NCI-H1417 treated with DMSO at 0.1 percent for 48 hours (cell line): ENCODE measurements around the gene FBH1.
"Not testable (repeated sequence)": the region's sequence is repeated elsewhere in the genome, so short reads cannot be mapped to it uniquely, and the experiment has no call there.

Experiments
- DNase-seq: peaks from one replicate; lab custom pipeline; 2025; lab: John Stamatoyannopoulos, UW

FBH1 gene

DNA sequence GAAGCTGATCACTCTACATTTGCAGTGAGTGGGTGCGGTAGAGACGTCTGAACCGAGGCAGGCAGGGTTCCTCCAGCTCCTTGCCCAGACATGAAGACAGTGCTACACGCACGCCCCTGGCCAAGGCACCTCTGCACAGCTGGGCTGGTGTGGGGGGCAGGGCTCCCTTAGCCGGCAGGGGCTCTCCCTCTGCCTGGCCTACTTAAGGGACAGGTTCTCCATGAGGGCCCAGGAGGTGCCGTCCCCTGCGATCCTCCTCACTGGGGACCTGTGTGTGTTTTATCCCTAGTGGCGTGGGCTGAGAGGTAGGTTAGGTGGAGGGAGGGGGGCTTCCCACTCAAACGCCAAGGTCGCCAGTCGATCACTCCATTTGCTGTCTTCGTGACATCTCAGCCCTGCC, 52.0 kb downstream of the FBH1 start:
- DNase-seq, result no peak

DNA sequence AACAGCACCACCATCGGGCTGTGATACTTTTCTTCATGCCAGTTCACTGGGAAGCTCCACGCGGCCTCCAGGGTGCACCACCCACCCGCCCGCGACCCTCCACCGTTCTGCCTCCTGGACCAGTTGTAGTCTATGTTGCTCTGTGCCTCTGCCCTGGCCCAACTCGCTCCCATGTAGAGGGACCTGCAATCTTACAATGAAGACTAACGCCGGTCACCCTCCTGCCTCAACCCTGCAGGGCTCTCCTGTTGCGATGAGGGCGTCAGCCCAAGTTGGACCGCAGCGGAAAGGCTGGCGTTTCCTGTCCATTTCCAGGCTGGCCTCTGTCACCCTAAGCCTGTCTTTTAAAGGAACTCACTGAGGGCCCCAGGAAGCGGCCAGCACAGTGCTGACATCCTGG, 52.4 kb downstream of the FBH1 start:
- DNase-seq, result no peak

DNA sequence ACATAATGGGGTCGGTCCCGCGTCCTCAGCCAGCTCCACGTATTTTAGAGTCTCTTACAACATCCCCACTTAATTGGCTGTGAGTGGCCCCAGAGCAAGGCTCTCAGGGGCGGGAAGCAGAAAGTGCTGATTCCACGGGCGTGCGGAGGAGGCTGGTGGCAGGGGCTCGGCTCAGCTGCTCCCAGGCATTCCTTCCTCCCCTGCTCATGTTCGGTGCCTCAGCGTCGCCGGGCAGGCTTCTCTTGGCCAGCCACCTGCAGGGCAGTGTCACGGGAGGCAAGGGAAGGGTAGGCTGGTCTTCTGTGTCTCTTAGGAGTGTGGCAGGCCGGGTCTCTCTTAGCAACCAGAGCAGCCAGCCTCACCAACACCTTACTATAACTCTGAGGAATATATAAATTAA, 53.5 kb downstream of the FBH1 start:
- DNase-seq, result no peak

DNA sequence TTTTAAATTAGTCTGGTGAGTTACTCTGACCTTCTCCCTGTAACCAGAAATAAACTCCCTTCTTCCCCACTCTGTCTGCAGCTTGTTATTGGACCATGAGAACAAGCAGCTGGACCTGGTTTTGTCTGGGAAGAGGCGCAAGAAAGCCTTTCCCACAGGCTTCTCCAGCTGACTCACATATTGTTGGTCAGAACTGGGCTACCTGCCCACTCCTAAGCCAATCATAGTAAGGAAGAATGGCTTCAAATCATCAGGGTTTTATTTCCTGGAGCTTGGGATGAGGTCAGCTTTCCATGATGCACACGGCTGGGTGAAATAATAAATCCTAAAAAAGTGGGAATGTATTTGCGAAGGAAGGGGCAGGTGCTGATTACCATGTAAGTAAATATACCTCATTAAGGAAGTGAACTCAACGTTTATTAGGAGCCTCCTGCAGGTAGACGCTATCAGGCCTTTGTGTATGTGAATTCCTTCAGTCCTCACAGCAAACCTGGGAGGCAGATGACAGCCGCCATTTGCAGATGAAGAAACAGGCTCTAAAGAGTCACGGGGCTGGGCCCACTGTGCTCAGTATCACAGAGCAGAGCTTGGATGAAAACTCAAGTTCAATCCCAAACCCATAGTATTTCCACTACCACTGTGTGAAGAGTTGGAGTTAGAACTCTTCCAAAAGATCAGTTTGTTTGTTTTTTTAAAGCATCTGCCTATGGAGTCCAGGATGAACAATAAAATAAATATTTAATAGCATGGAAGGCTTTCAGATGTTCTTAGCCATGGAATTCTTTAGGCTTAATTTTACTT, 54.5 kb downstream of the FBH1 start:
- no peak for DNase-seq

DNA sequence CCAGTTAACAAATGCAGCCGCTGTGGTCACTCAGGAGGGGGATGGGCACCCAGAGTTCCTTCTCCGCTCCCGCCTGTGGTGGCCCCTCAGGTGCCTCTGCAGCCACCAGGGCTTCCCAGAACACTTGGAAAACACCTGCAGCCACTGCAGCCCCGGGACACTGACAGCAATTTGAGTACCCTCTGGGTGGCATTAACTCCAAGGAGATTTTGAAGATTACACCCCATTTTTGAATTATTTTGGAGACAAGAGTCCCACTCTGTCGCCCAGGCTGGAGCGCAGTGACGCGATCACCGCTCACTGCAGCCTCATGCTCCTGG, 55.1 kb downstream of the FBH1 start:
- no peak for DNase-seq

DNA sequence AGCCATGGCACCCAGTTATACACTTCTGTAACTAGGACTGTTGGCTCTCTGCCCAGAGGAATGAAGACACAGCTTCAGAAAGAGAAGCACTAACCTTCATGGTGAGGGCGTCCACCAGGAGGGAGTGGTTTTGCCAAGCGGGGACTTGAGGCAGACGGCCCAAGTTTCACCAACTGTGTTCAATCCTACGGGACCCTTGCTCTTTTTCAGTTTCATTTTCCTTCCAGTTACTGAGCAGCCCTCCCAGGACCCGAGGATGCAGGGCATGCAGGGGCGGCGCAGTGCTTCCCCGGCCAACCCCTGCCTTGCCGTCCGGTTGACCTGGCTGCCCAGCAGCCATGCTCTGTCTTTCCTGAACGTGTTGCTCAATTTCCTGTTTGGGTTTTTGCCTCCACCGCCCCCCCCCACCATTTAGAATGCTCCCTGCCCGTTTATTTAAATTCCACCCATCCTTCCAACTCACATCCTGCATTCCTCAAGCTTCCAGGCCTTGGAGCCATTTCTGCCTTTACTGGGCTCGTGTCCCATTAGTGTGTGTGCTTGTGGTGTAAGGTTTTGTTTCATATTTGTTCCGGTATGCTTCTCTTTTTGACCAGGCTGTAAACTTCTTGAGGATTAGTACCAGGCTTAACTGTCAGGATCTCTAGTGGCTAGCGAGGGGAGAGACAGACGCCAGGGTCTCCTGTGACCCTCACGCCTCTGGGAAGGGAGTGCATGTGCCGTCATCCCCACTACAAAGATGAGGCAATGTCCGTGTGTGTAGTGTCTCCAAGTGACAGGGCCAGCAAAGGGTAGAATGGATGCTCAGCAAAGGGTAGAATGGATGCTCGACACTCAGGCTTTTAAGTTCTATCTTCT, 55.7 kb downstream of the FBH1 start:
- DNase-seq, result no peak

DNA sequence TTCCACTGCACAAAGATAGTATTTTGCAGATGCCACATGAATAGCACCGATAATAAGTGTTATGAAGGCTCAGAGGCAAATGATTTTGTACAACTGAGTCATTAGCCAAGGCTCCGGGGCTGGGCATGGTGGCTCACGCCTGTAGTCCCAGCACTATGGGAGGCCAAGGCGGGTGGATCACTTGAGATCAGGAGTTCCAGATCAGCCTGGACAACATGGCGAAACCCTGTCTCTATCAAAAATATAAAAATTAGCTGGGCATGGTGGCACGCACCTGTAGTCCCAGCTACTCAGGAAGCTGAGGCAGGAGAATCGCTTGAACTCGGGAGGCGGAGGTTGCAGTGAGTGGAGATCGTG, 56.4 kb downstream of the FBH1 start:
- not testable (repeated sequence) for DNase-seq

DNA sequence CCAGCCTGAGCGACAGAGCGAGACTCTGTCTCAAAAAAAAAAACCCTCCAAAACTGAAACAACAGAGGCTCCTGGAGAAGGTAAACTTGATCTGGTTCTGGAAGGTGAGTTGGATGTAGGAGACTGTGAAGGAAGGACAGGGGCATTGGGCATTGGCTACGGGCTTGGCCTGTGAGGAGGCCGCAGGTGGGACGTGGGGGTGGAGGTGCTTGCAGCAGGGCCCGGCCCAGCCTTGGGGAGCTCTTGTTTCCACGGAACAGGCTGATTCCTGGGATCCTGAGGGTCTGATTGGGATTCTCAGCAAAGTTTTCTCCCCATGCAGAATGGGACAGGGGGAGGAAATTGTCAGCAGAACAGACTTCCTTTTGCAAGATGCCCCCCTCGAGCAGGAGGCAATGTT, 56.7 kb downstream of the FBH1 start:
- DNase-seq, result no peak

DNA sequence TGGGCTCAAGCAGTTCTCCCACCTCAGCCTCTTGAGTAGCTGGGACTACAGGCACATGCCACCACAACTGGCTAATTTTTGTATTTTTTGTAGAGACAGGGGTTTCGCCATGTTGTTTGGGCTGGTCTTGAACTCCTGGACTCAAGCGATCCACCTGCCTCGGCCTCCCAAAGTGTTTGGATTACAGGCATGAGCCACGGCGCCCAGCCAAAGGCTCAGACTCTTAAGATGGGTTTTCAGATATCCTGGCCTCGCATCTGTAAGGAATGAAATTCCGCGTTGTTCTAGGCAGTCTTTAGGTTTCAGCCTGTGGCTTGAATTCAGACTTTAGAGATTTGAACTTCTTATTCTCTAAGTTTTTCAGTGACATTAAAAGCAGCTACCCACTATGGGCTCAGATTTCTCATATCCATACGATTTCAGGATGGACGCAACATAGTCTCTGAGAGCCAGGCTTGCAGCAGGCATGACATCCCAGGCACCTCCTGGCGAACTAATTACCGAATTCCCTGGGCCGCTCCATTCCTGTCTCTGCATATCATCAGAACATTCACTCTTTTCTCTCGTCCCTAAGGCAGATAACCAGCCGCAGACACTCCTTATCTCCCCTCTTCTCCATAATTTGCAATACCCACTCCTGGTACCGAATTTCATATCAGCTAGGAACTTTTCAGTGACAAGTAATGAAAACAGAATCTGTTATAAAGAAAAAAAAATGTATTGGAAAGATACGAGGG, 57.6 kb downstream of the FBH1 start:
- DNase-seq, result no peak

DNA sequence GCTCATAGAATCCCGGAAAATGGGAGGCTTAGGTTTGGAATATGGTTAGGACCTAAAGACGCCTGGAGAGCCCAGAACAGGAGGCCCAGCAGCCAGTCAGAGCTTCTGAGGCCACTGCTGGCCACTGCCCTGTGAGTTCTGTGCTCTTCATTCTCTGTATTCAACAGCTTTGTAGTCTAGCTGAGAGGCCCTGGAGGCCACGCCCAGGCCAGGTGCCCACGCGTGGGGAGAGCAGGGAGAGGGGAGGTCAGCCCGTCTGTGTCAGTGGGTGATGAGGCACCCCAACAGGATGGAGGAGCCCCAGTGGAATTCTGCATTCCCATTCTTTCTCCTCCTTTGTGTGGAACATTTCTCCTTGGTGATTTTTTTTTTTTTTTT, 58.2 kb downstream of the FBH1 start:
- DNase-seq, result no peak

DNA sequence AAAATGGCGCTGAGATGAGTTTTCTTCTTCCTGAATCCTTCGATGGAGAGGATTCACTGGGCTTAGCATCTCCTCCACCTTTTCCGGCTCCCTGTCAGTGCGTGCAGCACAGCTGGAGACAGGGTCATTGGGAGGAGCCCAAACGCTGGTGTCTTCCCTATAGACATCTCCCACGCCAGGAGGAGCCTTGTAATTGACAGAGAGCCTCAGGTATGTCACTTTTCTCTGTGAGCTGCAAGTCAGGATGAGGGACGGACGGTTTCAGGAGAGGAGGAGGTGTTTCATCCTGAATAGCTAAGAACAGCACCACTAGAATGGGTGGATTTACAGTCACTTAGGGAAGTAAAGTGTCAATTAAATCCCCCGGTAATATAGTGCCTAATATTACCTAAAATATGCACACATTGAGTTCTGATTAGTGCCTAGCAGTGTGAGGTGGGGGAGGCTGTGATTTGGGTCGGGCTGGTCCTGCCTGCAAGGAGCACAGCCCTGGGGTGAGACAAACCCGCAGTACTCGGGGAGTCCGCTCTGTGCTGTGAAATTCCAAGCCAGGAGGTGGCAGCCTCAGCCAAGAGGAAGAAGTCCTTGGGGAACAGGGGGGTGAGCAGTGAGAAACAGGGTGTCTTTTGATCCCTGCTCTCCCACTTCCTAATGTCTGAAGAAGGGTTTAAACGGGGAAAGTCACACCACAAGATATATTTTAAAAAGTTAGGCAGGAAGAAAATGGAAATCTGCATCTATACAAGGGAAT, 59.1 kb downstream of the FBH1 start:
- DNase-seq, result no peak

DNA sequence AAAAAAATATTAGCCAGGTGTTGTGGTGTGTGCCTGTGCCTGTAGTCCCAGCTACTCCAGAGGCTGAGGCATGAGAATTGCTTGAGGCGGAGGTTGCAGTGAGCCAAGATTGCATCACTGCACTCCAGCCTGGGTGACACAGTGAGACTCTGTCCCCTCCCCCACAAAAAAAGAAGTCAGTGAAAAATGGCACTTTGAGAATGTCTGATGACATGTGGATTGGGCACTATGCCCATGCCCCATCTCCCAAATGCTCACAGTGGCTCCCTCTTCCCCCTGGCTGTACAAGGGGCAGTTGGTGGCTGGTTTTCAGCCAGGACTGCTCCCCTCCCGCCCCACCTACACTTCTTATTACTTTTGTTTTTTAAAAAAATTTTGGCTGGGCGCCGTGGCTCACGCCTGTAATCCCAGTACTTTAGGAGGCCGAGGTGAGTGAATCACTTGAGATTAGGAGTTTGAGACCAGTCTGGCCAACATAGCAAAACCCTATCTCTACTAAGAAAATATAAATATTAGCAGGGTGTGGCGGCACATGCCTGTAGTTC, 61.2 kb downstream of the FBH1 start:
- DNase-seq, result no peak

DNA sequence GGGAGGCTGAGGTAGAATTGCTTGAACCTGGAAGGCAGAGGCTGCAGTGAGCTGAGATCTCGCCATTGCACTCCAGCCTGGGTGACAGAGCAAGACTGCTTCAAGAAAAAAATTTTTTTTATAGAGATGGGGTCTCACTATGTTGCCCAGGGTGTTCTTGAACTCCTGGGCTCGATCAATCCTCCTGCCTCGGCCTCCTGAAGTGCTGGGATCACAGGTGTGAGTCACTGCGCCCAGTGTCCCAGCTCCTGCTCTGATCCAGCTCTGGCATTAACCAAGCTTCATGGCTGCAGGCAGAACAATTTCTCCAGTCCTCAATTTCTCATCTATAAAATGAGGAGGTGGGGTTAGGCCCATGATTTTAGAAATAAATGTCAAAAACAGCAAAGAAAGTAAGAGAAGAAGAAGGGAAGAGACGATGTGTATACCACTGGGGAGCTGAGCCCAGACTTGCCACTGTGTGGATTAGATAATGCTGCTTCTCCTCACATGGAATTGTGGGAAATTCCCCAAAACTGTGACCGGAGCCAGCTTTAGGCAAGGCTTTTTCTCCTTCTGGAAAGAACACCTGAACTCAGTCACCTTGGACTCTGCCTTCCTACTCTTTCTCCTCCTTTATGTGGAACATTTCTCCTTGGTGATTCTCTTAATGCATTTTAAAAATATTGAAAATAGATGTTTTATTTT, 61.8 kb downstream of the FBH1 start:
- DNase-seq, result no peak

DNA sequence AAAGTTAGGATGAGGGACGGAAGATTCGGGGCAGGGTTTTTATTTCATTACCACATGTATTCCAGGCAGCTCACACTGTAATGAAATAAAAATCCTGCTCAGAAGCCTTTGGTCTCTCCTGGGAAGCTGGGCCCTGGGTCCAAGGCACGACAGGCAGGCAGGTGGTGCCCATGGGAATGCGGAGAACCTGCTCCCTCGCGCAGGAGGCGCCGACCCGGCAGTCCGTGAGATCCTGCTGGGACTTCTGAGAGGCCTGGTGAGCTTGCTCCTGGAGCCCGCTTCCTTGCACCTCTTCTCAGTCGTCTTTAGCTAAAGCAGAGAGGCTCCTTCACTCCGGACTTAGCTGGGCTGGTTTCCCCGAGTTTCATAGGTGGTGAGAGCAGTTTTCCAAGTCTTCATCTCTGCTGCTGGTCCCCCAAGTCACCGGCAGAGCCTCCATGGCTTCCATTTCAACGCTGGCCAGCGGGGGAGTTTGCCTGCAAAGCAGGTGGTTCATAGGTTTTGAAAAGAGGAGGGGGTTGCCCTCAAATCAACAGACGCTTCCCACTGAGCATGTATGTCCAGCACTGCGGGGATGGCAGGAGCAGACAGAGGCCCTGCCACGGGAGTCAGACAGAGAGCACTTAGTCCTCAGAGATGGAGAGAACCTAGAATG, 62.8 kb downstream of the FBH1 start:
- no peak for DNase-seq

DNA sequence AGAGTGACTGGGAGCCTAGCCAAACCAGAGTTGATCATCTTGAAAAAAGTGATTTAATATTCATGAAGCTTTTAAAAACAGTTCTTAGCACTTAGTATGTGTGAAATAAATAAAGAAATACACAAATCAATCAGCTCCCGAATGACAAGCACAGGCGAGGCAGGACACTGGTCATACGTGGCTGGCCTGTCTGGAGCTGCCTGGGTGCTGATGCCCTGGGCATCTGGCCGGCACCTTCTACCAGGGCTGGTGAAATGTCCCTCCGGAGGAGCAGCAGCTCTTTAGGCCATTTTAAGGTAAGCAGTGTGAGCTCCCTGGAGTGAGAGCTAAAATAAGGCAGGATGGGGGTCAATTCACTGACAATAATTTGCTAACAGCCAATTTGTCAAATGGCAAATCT, 63.6 kb downstream of the FBH1 start:
- no peak for DNase-seq

DNA sequence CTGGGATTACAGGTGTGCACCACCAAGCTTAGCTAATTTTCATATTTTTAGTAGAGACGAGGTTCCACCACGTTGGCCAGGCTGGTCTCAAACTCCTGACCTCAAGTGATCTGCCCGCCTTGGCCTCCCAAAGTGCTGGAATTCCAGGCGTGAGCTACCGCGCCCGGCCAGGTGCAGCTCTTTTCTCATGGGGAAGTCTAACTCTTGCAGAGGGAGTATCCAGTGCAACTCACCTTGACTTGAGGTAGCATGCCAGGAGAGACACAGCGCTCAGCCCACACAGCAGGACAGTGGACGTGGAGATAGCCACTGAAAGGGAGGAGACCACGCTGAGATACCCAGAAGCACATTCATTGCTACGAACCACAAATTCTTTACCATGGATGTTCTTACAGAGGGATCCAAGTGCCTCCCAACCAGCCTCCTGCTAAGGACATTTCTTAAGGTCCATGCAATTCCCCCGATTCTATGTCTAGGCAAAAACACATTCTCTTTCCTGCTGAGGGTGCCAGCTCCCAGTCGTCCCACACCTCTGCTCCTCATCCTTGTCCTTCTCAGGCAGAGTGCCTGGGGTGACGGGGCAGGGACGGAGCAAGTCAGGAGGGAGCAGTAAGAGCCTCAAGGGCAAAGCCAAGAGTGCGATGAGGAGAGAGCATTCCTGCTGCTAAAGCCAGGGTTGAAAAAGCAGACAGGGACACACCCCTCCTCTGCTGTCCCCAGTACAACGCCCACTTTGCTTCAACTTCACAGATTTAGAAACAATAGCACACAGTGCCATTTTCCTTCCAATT, 66.3 kb downstream of the FBH1 start:
- DNase-seq, result no peak

DNA sequence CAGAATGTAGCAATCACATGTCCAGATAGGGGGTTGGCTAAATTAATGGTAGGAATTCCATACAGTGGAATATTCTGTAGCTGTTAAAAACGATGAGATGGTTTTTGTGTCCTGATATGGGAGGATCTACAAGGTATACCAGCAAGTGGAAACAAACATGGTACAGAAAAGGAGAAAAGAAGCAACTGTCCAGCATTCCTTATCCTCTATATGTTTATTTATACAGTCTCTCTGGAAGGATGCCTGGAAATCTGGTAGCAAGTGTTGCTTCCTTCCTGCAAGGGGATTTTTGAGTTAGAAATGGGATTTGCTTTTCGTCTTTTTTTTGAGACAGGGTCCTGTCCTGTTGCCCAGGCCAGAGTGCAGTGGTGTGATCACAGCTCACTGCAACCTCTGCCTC, 68.0 kb downstream of the FBH1 start:
- no peak for DNase-seq

DNA sequence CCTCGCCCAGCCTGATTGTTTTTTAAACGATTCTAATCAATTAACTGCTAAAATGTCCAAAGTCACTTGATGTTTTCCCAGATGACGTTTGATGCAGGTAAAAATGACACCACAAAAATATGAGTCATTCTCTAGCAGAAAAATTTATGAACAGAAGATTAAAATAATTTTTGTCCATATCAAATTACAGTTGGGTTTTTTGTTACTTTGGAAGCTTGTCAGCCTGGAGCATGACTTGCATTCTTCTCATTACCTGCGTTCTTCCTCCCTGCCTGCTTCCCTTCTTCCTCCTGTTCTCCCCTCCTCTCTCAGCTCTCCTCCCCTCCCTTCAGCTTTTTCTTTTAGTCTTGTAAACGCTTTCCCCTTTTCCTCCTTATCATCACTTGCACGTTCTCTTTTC, 68.6 kb downstream of the FBH1 start:
- no peak for DNase-seq

DNA sequence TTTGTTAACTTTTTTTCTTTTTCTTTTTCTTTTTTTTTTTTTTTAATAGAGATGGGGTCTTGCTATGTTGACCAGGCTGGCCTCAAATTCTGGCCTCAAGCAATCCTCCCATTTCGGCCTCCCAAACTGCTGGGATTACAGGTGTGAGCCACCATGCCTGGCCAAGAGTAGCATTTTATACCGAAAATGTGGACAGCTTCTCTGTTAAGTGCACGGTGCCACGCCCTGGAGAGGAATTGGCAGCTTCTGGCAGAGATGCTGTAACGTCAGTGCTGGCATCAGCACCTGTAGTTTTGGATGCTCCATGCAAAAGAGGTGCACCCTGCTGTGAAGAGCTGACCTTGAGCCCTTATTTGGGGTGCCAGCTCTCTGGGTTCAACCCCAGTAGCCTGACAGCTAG, 69.1 kb downstream of the FBH1 start:
- no peak for DNase-seq

DNA sequence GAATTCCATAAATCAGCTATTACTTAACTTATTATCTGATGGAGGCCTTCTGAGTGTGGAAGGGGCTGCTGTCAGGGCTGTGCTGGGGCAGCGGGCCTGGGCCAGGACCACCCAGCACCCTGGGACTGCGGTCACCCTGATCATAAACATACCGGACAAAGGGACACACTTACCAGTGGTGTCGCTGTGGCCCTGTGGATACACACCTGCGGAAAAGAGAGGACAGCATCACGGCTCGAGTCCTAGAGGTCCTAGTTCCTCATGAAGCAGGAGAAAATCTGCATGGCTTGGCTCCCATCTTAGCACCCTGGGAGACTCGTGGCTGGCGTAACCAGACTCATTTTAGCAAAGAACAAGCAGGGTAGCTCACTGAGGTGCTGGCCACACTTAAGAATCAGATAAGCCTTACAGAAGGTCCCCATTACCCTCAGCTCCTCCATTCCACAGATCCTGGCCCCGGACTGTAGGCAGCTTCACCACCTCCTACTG, 69.6 kb downstream of the FBH1 start:
- DNase-seq, result no peak
